GM13977 (cell line): ENCODE measurements around the gene MEGF6.

Experiments used
- DNase-seq: peaks from one replicate; pipeline ENCODE4 v3.0.0; 2012; ENCODE audit warnings: low spot score
- in situ Hi-C: fragments of 300-500 bp; cut with MboI; formaldehyde crosslinking; loops from one replicate; pipeline ENCODE4 v1.12.0; 2022; ENCODE audit warnings: low sequenced_read_pairs, low pct_unique_long_range_greater_than_20kb, mixed read lengths, inconsistent platforms; ENCODE audit not compliant: unreplicated experiment
- TF ChIP-seq, protein P1 (sequence below): IDR thresholded peaks from 2 replicates; pipeline ENCODE4 v1.5.1; 2012; ENCODE audit warnings: mild to moderate bottlenecking, control low read depth; ENCODE audit not compliant: insufficient read depth; ENCODE audit errors: extremely low read depth, missing control alignments

Gene MEGF6

DNA sequence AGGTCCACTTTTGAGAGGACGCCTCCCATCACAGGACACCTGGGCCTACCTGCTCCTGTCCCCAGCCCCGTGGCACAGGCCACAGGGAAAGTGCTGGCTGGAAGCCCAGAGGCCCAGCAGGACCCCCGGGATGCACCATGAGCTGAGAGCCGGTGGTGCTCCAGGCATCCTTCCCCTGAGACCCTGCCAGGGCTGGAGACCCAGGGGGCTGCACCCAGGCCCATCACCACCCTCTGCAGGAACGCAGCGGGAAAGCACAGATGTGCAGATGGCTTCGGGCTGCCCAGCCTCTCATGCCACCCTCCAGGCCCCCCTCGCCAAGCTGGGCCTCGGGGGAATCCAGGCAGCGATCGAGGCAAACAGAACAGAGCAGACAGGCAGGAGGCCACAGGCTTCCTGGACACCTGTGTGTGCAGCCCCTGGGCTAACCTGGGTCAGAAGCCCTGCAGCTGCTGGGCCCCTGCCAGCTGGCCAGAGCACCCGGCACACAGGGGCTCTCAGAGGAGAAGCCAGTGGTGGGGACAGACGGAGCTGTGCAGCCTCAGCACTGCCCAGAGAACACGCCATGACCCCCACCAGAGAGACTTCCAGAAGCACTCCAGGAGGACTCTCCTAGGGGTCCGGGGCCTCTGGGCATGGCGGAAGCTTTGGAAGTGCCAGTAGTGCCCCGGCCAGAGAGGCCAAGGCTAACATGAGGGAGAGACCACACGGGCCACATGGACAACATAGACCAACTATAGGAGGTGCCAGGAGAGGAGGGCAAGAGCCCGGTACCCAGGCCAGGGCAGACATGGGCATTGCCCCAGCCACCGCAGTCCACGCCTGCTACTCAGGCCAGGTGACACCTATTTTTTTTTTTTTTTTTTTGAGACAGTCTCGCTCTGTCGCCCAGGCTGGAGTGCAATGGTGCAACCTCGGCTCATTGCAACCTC, 85.5 kb downstream of the MEGF6 start:
- DNase-seq, result no peak
- TF ChIP-seq, protein P1, sequence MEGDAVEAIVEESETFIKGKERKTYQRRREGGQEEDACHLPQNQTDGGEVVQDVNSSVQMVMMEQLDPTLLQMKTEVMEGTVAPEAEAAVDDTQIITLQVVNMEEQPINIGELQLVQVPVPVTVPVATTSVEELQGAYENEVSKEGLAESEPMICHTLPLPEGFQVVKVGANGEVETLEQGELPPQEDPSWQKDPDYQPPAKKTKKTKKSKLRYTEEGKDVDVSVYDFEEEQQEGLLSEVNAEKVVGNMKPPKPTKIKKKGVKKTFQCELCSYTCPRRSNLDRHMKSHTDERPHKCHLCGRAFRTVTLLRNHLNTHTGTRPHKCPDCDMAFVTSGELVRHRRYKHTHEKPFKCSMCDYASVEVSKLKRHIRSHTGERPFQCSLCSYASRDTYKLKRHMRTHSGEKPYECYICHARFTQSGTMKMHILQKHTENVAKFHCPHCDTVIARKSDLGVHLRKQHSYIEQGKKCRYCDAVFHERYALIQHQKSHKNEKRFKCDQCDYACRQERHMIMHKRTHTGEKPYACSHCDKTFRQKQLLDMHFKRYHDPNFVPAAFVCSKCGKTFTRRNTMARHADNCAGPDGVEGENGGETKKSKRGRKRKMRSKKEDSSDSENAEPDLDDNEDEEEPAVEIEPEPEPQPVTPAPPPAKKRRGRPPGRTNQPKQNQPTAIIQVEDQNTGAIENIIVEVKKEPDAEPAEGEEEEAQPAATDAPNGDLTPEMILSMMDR, result no peak
- in situ Hi-C loops, result no loop called here

DNA sequence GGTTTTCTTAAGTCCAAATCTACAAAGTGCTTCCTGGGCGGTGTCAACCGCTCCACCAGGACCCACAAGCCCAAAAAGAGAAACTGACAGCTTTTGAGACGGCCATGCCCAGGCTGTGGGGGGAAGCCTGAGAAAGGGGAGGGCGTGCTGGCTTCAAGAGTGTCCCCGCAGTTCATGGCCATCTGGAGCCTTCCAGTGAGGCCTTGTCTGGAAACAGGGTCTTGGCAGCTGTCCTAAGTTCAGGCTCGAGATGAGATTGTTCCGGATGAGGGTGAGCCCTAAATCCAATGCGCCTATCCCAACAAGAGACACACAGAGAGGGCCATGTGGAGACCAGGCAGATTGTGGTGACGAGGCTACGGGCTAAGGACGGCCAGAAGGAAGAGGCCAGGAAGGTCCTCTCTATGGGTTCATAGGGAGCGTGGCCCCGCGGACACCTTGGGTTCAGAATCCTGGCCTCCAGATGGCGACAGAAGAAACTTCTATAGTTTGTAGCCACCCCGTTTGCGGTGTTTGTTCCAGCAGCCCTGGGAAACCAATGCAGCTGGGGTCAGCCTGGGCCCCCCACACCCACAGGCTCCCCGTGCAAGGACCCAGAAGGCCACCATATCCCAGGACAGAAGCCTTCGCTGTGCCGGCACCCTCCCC, 86.6 kb downstream of the MEGF6 start:
- TF ChIP-seq, protein P1, result no peak
- in situ Hi-C loops, result no loop called here
- no peak for DNase-seq

DNA sequence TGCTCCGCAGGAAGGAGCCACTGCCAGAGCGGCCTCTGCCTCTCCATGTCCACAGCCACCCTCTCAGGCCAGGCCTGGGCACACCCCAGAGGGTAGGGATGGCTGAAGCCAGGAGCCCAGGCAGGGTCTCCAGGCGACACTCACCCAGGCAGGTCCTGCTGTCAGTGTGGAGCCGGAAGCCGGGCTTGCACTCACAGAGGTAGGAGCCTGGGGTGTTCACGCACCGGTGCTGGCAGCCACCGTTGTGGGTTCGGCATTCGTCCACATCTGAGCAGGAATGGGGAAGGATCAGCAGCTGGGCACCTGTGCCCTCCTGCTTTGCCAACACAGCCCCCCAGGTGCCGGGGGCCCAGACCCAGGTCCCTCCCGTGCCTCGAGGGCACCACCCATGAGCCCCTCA, 87.3 kb downstream of the MEGF6 start:
- DNase-seq, result no peak
- in situ Hi-C loops, result no loop called here
- TF ChIP-seq, protein P1, result no peak

DNA sequence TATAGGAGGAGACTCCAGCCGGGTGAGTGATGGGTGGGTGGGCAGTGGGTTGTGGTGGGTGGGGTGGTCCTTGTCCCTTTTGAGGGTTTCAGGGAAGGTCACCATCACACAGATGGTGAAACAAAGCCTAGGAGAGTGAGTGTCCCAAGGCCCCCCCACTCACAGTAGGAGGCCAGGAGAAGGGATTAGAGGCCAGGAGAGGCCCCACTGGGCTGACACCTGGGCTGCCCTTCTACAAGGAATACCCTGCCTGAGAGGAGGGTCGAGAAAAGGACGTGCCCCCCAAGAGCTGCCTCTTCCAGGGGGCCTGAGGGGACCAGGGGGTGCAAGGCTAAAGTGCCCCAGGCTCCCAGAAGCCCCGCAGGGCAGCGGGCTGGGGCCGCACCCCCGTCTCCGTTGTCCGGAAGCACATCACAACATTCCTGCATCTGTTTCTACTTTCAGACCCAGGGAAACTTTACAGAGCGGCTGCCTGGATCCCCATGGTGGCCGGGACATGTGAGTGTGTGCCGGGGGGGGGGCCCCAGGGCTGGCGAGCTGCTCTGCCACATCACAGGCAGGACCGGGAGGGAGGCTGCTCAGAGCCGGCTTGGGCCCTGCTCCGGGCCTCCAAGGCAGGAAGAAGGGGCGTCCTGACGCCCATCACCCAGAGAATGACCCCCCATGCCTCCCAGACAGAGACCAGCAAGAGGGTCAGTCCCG, 88.6 kb downstream of the MEGF6 start:
- TF ChIP-seq, protein P1, result no peak
- no peak for DNase-seq
- in situ Hi-C loops, result no loop called here

DNA sequence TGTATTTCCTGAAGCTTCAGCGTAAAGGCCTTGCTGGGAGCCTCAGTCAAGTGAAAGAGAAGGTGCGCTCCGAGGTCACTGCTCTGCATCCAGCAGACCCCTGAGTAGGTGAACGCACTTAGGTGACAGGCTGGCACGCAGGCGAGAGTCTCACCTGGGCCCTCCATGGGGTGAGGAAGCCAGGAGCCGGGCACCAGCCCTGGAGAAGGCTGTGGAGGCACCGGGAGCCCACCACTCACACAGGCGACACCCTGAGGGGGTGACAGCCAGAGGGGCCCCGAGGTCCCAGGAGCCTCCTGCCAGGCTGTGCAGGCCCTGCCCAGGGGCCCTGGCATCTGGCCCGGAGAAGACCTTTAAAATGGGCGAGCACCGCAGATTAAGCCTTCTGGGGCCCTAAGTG, 89.2 kb downstream of the MEGF6 start:
- TF ChIP-seq, protein P1, result no peak
- in situ Hi-C loops, result no loop called here
- no peak for DNase-seq

DNA sequence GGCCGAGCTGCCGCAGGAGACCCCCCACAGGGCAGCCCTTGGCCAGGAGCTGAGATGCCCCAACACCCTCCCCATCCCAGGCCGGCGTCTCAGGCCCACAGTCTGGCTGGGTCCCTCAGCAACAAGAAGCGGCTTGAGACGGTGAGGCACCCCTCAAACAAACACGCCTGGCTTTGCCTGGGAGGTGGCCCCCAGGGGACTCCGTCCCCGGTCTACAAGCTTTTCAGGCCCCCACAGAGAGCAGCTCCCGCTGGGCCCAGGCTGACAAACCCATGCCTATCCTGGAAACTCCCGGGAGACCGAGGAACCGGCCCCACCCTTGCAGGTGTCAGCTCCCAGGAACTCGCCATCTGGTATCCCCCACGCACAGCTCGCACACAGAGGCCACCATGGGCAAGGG, 89.9 kb downstream of the MEGF6 start:
- TF ChIP-seq, protein P1, result no peak
- in situ Hi-C loops, result no loop called here

More for the DNA sequence above, 89.9 kb downstream of the MEGF6 start:
- no peak for DNase-seq
